Right atrium auricular region (tissue), 2 donors: Measurements from ENCODE around the gene ASAP2. TPM values are rescaled to one million over a fixed set of nuclear protein-coding genes. Genes with fewer than 3 reads are reported as not detected.

Experiments used
- DNase-seq: peaks from one replicate; pipeline ENCODE4 v3.0.0-alpha.2; 2019; ENCODE audit warnings: low spot score
- H3K27ac ChIP-seq, 2 donors: fragments of 200-600 bp; sonication (generic); 1 replicate in 1 of 2; 2 replicates in 1 of 2; pipeline ENCODE4 v1.5.1; 2016 to 2019
- H3K27me3 ChIP-seq, 2 donors: fragments of 200-600 bp; sonication (generic); one replicate each; pipeline versions ENCODE4 v1.5.1 to v1.6.0; 2017 to 2019
- H3K36me3 ChIP-seq: fragments of 200-600 bp; sonication (generic); one replicate; pipeline ENCODE4 v1.5.1; 2016
- H3K4me1 ChIP-seq, 2 donors: fragments of 200-600 bp; sonication (generic); one replicate each; pipeline versions ENCODE4 v1.5.1 to v1.6.0; 2017 to 2019
- H3K4me3 ChIP-seq, 2 donors: fragments of 200-600 bp; sonication (generic); 1 replicate in 1 of 2; 2 replicates in 1 of 2; pipeline ENCODE4 v1.5.1; 2017 to 2019; ENCODE audit warnings: mild to moderate bottlenecking in 1 of 2, moderate library complexity in 1 of 2
- H3K9me3 ChIP-seq, 2 donors: fragments of 200-600 bp; sonication (generic); one replicate each; pipeline ENCODE4 v1.5.1; 2019
- CTCF ChIP-seq, 2 donors: fragments of 200-600 bp; sonication (generic); IDR thresholded peaks; one replicate each; pipeline ENCODE4 v1.5.1; 2019; ENCODE audit warnings: antibody characterized with exemption in 2 of 2
- total RNA-seq, 2 donors: library from RNA; depleted of rRNA; stranded (reverse); fragments of >200 nt; gene quantifications; one replicate each; pipeline ENCODE4 v1.1.0, GENCODE V29; 2016

Gene ASAP2
- total RNA-seq, 2 donors from 2014 or later, result 13.2 to 20.3 TPM

- Histone ChIP-seq H3K27ac (no peak overlapping the region), H3K4me1 (no peaks in the 10 kb centered on the region), H3K9me3 (no peaks in the 10 kb centered on the region), H3K36me3 (peaks cover 26% of the 10 kb centered on the region), H3K4me3 (no peak overlapping the region), H3K27me3 (no peaks in the 10 kb centered on the region)
- DNase-seq, result no peak
- no peak for TF ChIP-seq CTCF (IDR thresholded peaks at IDR 0.05)
These were observed 236.9 kb downstream of the ASAP2 start for GRCh38 chr2:9443526-9443925.

- no peaks in the 10 kb centered on the region for H3K9me3 ChIP-seq
- no peaks in the 10 kb centered on the region for H3K4me1 ChIP-seq
- no peak for DNase-seq
- H3K4me3 ChIP-seq, result no peak overlapping the region
- H3K36me3 ChIP-seq, result peaks cover 31% of the 10 kb centered on the region
- no peak overlapping the region for H3K27ac ChIP-seq
- no peak for TF ChIP-seq CTCF (IDR thresholded peaks at IDR 0.05)
- no peaks in the 10 kb centered on the region for H3K27me3 ChIP-seq
These were observed 238.5 kb downstream of the ASAP2 start for GRCh38 chr2:9445089-9445488.

GRCh38 chr2:9451231-9451630, 244.6 kb downstream of the ASAP2 start:
- Histone ChIP-seq H3K4me1 (no peaks in the 10 kb centered on the region), H3K36me3 (peaks cover 44% of the 10 kb centered on the region), H3K27ac (no peak overlapping the region), H3K4me3 (no peak overlapping the region), H3K9me3 (no peaks in the 10 kb centered on the region), H3K27me3 (no peaks in the 10 kb centered on the region)
- no peak for DNase-seq
- no peak for TF ChIP-seq CTCF (IDR thresholded peaks at IDR 0.05)

Other genes with a start within 250 kb of the ASAP2 start
- gene MBOAT2, start 203.1 kb upstream of the ASAP2 start, total RNA-seq, result 1 to 10 TPM; 5.2 to 5.8 TPM
- 10 to 100 TPM; 29.0 to 34.4 TPM for gene ITGB1BP1, start 216.7 kb downstream of the ASAP2 start, total RNA-seq
- gene CPSF3, start 216.8 kb downstream of the ASAP2 start, total RNA-seq, result 10 to 100 TPM; 13.7 to 13.9 TPM